ENCODE measurements around the gene CHRNA4.

DNA sequence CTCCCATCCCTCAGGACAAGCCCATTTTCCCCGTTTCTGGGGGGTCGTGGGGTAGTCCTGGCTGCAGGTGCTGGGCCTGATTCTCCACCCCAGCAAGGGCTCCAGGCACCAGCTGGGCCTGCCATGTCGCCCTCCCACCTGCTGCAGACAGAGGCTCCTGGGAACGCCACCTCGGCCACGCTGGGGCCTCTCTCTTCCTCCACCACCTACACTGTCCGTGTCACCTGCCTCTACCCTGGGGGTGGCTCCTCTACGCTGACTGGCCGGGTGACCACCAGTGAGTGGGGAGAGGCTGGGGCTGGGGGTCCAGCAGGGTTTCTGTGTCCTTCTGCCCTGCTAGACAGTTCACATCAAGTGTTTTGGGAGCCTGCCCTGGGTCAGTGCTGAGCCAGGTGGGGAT is 48.9 kb downstream of the CHRNA4 start:
- TF ChIP-seq, protein P1, sequence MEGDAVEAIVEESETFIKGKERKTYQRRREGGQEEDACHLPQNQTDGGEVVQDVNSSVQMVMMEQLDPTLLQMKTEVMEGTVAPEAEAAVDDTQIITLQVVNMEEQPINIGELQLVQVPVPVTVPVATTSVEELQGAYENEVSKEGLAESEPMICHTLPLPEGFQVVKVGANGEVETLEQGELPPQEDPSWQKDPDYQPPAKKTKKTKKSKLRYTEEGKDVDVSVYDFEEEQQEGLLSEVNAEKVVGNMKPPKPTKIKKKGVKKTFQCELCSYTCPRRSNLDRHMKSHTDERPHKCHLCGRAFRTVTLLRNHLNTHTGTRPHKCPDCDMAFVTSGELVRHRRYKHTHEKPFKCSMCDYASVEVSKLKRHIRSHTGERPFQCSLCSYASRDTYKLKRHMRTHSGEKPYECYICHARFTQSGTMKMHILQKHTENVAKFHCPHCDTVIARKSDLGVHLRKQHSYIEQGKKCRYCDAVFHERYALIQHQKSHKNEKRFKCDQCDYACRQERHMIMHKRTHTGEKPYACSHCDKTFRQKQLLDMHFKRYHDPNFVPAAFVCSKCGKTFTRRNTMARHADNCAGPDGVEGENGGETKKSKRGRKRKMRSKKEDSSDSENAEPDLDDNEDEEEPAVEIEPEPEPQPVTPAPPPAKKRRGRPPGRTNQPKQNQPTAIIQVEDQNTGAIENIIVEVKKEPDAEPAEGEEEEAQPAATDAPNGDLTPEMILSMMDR (IDR thresholded peaks at IDR 0.05), result no peak
- TF ChIP-seq POLR2A (IDR thresholded peaks at IDR 0.05), result no peak
